SK-N-MC (cell line): ENCODE results near the gene ZNF519.

Experiments
- EZH2 ChIP-seq: fragments of 200-600 bp; sonication (generic); IDR thresholded peaks from one replicate; pipeline ENCODE4 v1.6.1; 2017; ENCODE audit warnings: antibody characterized with exemption
- POLR2AphosphoS5 ChIP-seq: IDR thresholded peaks from 2 replicates; pipeline ENCODE4 v1.6.1; 2012; ENCODE audit warnings: mild to moderate bottlenecking, low read depth, low read length, borderline replicate concordance

GRCh38 chr18:14122097-14122496 is 10.1 kb downstream of the ZNF519 start:
- no peak for TF ChIP-seq EZH2
- TF ChIP-seq POLR2AphosphoS5, result no peak
